IPS-20b (cell line): ENCODE results near the gene C4B.
"Not testable (repeated sequence)": the region's sequence is repeated elsewhere in the genome, so short reads cannot be mapped to it uniquely, and the experiment has no call there.

Experiments
- H3K27ac ChIP-seq: one replicate; pipeline ENCODE4 v1.5.1; 2013; ENCODE audit warnings: low read length
- H3K27me3 ChIP-seq: 2 replicates; pipeline ENCODE4 v1.6.1; 2013; ENCODE audit warnings: mild to moderate bottlenecking, low read length, inconsistent platforms; ENCODE audit not compliant: insufficient read depth
- H3K36me3 ChIP-seq: 2 replicates; pipeline ENCODE4 v1.6.1; 2013; ENCODE audit warnings: low read depth, mild to moderate bottlenecking, inconsistent platforms, low read length, moderate library complexity; ENCODE audit not compliant: insufficient read depth
- H3K4me1 ChIP-seq: 2 replicates; pipeline ENCODE4 v1.6.1; 2013; ENCODE audit warnings: mild to moderate bottlenecking, control low read depth, inconsistent platforms, low read length, moderate library complexity; ENCODE audit not compliant: insufficient read depth
- H3K4me3 ChIP-seq: 2 replicates; pipeline ENCODE4 v1.5.1; 2013; ENCODE audit warnings: mild to moderate bottlenecking, low read length, inconsistent platforms
- H3K9ac ChIP-seq: 2 replicates; pipeline ENCODE4 v1.6.1; 2013; ENCODE audit warnings: low read depth, mild to moderate bottlenecking, inconsistent platforms, low read length, moderate library complexity
- H3K9me3 ChIP-seq: 2 replicates; pipeline ENCODE4 v1.6.1; 2013; ENCODE audit warnings: mild to moderate bottlenecking, low read depth, low read length, inconsistent platforms; ENCODE audit not compliant: insufficient read depth

C4B gene

GRCh38 chr6:32049149-32049548, 34.6 kb downstream of the C4B start:
- not testable (repeated sequence) for H3K9ac ChIP-seq, H3K9me3 ChIP-seq, H3K27ac ChIP-seq, H3K4me1 ChIP-seq, H3K36me3 ChIP-seq, H3K27me3 ChIP-seq, H3K4me3 ChIP-seq

- not testable (repeated sequence) for H3K9me3 ChIP-seq, H3K27ac ChIP-seq, H3K4me1 ChIP-seq, H3K9ac ChIP-seq, H3K4me3 ChIP-seq, H3K36me3 ChIP-seq, H3K27me3 ChIP-seq
Observed at GRCh38 chr6:32049736-32050135, 35.1 kb downstream of the C4B start.

GRCh38 chr6:32050562-32050961, 36.0 kb downstream of the C4B start:
- Histone ChIP-seq H3K4me3 (no peak overlapping the region), H3K27me3 (no peaks in the 10 kb centered on the region; the same call in none of the 2 replicates), H3K9me3 (no peaks in the 10 kb centered on the region)

DNA sequence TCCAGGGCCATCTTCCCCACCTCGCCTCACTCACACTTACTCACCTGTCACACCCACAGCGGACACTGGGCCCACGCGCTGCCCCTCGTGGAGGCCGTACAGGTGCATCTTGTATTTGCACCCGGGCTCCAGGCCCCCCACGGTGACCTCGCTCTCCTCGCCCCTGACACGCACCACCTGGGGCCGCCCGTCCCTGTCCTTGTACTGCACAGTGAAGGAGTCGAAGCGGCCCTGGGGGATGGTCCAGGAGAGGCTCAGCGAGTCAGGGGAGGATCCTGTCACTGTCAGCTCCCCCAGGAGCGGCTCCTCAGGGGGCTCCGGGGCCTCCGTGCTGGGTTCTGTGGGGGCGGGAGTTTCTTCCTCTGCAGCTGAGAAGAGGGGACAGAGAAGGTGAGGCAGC, 38.0 kb downstream of the C4B start:
- H3K9ac ChIP-seq, H3K4me3 ChIP-seq, H3K27ac ChIP-seq, H3K4me1 ChIP-seq, H3K27me3 ChIP-seq, H3K36me3 ChIP-seq, H3K9me3 ChIP-seq: not testable (repeated sequence)

More at GRCh38 chr6:32050562-32050961, 36.0 kb downstream of the C4B start:
- Histone ChIP-seq H3K4me1 (no peaks in the 10 kb centered on the region; the same call in 1 of the 2 replicates), H3K9ac (no peak overlapping the region), H3K36me3 (no peaks in the 10 kb centered on the region), H3K27ac (no peak overlapping the region)

DNA sequence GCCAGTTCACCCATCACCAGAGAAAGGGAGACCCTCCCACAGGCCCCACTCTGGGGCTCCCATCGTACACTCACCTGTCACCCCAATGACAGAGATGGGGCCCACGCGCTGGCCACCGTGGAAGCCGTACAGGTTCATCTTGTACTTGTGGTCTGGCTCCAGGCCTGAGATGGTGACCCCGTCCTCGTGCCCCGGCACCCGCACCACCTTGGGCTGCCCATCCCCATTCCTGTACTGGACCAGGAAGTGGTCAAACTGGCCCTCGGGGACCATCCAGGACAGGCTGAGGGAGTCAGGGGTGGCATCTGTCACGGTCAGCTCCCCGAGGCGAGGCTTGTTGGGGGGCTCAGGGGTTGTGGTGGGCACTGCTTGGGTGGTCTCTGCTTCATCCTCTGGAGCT, 38.7 kb downstream of the C4B start:
- H3K27me3 ChIP-seq, H3K4me1 ChIP-seq, H3K9ac ChIP-seq, H3K4me3 ChIP-seq, H3K27ac ChIP-seq, H3K9me3 ChIP-seq, H3K36me3 ChIP-seq: not testable (repeated sequence)

DNA sequence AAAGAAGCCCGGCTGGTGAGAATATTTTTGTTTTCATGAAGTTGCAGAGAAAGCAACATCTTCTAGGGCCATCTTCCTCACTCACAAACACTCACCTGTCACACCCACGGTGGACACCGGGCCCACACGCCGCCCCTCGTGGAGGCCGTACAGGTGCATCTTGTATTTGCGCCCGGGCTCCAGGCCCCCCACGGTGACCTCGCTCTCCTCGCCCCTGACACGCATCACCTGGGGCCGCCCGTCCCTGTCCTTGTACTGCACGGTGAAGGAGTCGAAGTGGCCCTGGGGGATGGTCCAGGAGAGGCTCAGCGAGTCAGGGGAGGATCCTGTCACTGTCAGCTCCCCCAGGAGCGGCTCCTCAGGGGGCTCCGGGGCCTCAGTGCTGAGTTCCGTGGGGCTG, 41.2 kb downstream of the C4B start:
- not testable (repeated sequence) for H3K9ac ChIP-seq, H3K27me3 ChIP-seq, H3K4me1 ChIP-seq, H3K4me3 ChIP-seq, H3K27ac ChIP-seq, H3K9me3 ChIP-seq, H3K36me3 ChIP-seq

DNA sequence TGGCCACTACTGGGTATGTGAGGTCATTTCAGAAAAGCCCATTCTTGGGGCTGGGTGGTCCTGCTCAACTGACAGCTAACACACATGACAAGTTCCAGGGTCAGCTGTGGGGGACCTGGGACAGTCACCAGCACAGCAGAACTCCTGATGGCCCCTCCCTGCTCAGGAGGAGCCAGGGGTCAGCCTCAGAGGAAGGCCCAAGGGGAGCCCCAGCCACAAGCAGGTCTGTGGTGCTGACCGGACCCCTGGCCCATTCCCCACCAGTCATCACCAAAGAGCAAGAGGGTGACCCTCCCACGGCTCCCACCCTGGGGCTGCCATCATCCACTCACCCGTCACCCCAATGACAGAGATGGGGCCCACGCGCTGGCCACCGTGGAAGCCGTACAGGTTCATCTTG, 41.7 kb downstream of the C4B start:
- H3K9me3 ChIP-seq = no peaks in the 10 kb centered on the region

DNA sequence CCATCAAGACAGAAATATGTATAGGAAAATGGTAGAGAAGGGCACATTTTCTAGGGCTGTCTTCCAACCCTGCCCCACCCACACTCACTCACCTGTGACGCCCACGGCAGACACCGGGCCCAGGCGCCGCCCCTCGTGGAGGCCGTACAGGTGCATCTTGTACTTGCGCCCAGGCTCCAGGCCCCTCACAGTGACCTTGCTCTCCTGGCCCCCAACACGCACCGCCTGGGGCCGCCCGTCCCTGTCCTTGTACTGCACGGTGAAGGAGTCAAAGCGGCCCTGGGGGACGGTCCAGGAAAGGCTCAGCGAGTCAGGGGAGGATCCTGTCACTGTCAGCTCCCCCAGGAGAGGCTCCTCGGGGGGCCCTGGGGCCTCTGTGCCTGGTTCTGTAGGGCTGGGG, 43.4 kb downstream of the C4B start:
- Histone ChIP-seq H3K27ac (no peak overlapping the region), H3K4me1 (no peaks in the 10 kb centered on the region), H3K9ac (no peak overlapping the region), H3K36me3 (no peaks in the 10 kb centered on the region), H3K9me3 (no peaks in the 10 kb centered on the region), H3K27me3 (no peaks in the 10 kb centered on the region), H3K4me3 (no peak overlapping the region)

More for the DNA sequence above, 41.7 kb downstream of the C4B start:
- no peaks in the 10 kb centered on the region for H3K4me1 ChIP-seq
- H3K4me3 ChIP-seq = no peak overlapping the region
- no peak overlapping the region for H3K27ac ChIP-seq
- H3K36me3 ChIP-seq = no peaks in the 10 kb centered on the region
- H3K27me3 ChIP-seq = no peaks in the 10 kb centered on the region
- H3K9ac ChIP-seq = no peak overlapping the region

DNA sequence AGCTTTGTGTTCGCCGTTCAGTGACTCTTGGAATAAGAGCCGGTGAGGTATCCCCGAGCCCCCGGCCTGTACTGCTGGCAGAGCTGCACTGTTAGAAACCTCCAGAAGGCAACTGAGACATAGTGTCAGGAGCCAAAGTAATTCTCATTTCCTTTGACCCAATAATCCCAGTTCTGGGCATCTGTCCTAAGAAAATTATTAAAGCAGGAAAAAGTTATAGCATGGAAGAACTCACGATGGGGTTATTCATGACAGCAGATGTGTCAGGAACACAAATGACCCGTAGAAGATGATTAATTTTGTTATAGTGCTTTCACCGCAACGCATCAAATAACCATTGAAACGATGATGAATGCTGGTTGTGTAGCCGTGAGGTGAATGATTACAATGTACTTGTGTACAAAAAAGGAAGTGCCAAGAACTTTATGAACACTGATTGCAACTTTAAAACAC, 43.9 kb downstream of the C4B start:
- Histone ChIP-seq H3K4me1 (no peaks in the 10 kb centered on the region), H3K36me3 (no peaks in the 10 kb centered on the region), H3K4me3 (no peak overlapping the region), H3K27ac (no peak overlapping the region), H3K9ac (no peak overlapping the region), H3K27me3 (no peaks in the 10 kb centered on the region), H3K9me3 (no peaks in the 10 kb centered on the region)

GRCh38 chr6:32060966-32061655, 46.5 kb downstream of the C4B start:
- H3K9me3 ChIP-seq = no peaks in the 10 kb centered on the region
- no peak overlapping the region for H3K27ac ChIP-seq
- H3K9ac ChIP-seq = no peak overlapping the region
- no peaks in the 10 kb centered on the region for H3K27me3 ChIP-seq
- H3K36me3 ChIP-seq = no peaks in the 10 kb centered on the region
- H3K4me3 ChIP-seq = no peak overlapping the region
- H3K4me1 ChIP-seq = no peaks in the 10 kb centered on the region

- no peak overlapping the region for H3K4me3 ChIP-seq
- no peaks in the 10 kb centered on the region for H3K9me3 ChIP-seq
- no peaks in the 10 kb centered on the region for H3K36me3 ChIP-seq
- no peaks in the 10 kb centered on the region for H3K4me1 ChIP-seq
- no peak overlapping the region for H3K9ac ChIP-seq
- no peak overlapping the region for H3K27ac ChIP-seq
- no peaks in the 10 kb centered on the region for H3K27me3 ChIP-seq
Observed at GRCh38 chr6:32064706-32065105, 50.1 kb downstream of the C4B start.

DNA sequence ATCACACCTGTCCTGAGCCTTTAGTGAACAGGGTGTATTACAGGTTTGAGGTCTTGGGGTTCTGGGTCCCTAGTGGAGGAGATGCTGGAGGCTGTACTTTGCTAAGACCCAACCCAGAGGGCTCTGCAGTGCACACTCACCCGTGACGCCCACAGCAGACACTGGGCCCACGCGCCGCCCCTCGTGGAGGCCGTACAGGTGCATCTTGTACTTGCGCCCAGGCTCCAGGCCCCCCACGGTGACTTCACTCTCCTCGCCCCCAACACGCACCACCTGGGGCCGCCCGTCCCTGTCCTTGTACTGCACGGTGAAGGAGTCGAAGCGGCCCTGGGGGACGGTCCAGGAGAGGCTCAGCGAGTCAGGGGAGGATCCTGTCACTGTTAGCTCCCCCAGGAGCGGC, 52.9 kb downstream of the C4B start:
- not testable (repeated sequence) for H3K4me1 ChIP-seq, H3K4me3 ChIP-seq, H3K9me3 ChIP-seq, H3K36me3 ChIP-seq, H3K9ac ChIP-seq, H3K27me3 ChIP-seq, H3K27ac ChIP-seq
